ENCODE data around the gene CCDC93. TPM values are rescaled to one million over a fixed set of nuclear protein-coding genes. Genes with fewer than 3 reads are reported as not detected.
A peak's percentile ranks its signal among the peaks of the same experiment; 100 is the strongest.
"Not testable (repeated sequence)": the region's sequence is repeated elsewhere in the genome, so short reads cannot be mapped to it uniquely, and the experiment has no call there.

CCDC93 gene
- total and polyA plus RNA-seq, 4 donors, result 36.7 to 64.8 (median 51.7) TPM

GRCh38 chr2:117936871-117937428, 76.9 kb downstream of the CCDC93 start:
- Histone ChIP-seq H3K27ac (ENCODE audit: low read depth, low read length) (no peak overlapping the region), H3K27me3 (ENCODE audit: control insufficient read depth, insufficient read depth, low read length) (no peaks in the 10 kb centered on the region), H3K36me3 (ENCODE audit: control insufficient read depth, insufficient read depth, low read length) (peaks cover 23% of the 10 kb centered on the region), H3K4me3 (ENCODE audit: low read depth, low read length) (no peak overlapping the region), H3K9me3 (ENCODE audit: control insufficient read depth, insufficient read depth, low read length) (no peaks in the 10 kb centered on the region), H3K4me1 (ENCODE audit: control insufficient read depth, insufficient read depth, low read length) (peaks cover 3% of the 10 kb centered on the region)
- 50% methylated on average over 2 of the region's 5 CpGs for WGBS (ENCODE audit: insufficient coverage)
- DNase-seq (ENCODE audit: low read depth in 4 of 6, low spot score in 6 of 6), result peak in 1 of 6 donors; percentile 67

- no CpG with 5 or more reads among the region's 1 CpG for WGBS (ENCODE audit: insufficient coverage)
- no peak for DNase-seq (ENCODE audit: low read depth in 4 of 6, low spot score in 6 of 6)
- Histone ChIP-seq H3K4me3 (ENCODE audit: low read depth, low read length) (no peak overlapping the region), H3K27ac (ENCODE audit: low read depth, low read length) (no peak overlapping the region), H3K9me3 (ENCODE audit: control insufficient read depth, insufficient read depth, low read length) (no peaks in the 10 kb centered on the region), H3K4me1 (ENCODE audit: control insufficient read depth, insufficient read depth, low read length) (peaks cover 3% of the 10 kb centered on the region), H3K36me3 (ENCODE audit: control insufficient read depth, insufficient read depth, low read length) (peaks cover 21% of the 10 kb centered on the region), H3K27me3 (ENCODE audit: control insufficient read depth, insufficient read depth, low read length) (no peaks in the 10 kb centered on the region)
Observed at GRCh38 chr2:117935954-117936353, 77.9 kb downstream of the CCDC93 start.

- WGBS (ENCODE audit: insufficient coverage), result 46% methylated on average over 4 of the region's 5 CpGs
- Histone ChIP-seq H3K36me3 (ENCODE audit: control insufficient read depth, insufficient read depth, low read length) (peaks cover 20% of the 10 kb centered on the region), H3K9me3 (ENCODE audit: control insufficient read depth, insufficient read depth, low read length) (no peaks in the 10 kb centered on the region), H3K27me3 (ENCODE audit: control insufficient read depth, insufficient read depth, low read length) (no peaks in the 10 kb centered on the region), H3K4me1 (ENCODE audit: control insufficient read depth, insufficient read depth, low read length) (peaks cover 3% of the 10 kb centered on the region), H3K27ac (ENCODE audit: low read depth, low read length) (no peak overlapping the region), H3K4me3 (ENCODE audit: low read depth, low read length) (no peak overlapping the region)
- peak in 1 of 6 donors; percentile 13 for DNase-seq (ENCODE audit: low read depth in 4 of 6, low spot score in 6 of 6)
Observed at GRCh38 chr2:117935456-117935855, 78.4 kb downstream of the CCDC93 start.

GRCh38 chr2:117933884-117934354, 80.0 kb downstream of the CCDC93 start:
- Histone ChIP-seq H3K36me3 (ENCODE audit: control insufficient read depth, insufficient read depth, low read length) (peaks cover 25% of the 10 kb centered on the region), H3K4me1 (ENCODE audit: control insufficient read depth, insufficient read depth, low read length) (peaks cover 3% of the 10 kb centered on the region)
- 63% methylated on average over 1 of the region's 5 CpGs for WGBS (ENCODE audit: insufficient coverage)

GRCh38 chr2:117931978-117932377, 81.9 kb downstream of the CCDC93 start:
- 99% methylated on average over 7 of the region's 7 CpGs for WGBS (ENCODE audit: insufficient coverage)
- peaks cover 24% of the 10 kb centered on the region for H3K36me3 ChIP-seq (ENCODE audit: control insufficient read depth, insufficient read depth, low read length)

More at GRCh38 chr2:117933884-117934354, 80.0 kb downstream of the CCDC93 start:
- DNase-seq (ENCODE audit: low read depth in 4 of 6, low spot score in 6 of 6), result no peak
- Histone ChIP-seq H3K4me3 (ENCODE audit: low read depth, low read length) (no peak overlapping the region), H3K27me3 (ENCODE audit: control insufficient read depth, insufficient read depth, low read length) (no peaks in the 10 kb centered on the region), H3K9me3 (ENCODE audit: control insufficient read depth, insufficient read depth, low read length) (no peaks in the 10 kb centered on the region), H3K27ac (ENCODE audit: low read depth, low read length) (no peak overlapping the region)

GRCh38 chr2:117931266-117931665, 82.6 kb downstream of the CCDC93 start:
- no peaks in the 10 kb centered on the region for H3K4me1 ChIP-seq (ENCODE audit: control insufficient read depth, insufficient read depth, low read length)
- H3K9me3 ChIP-seq (ENCODE audit: control insufficient read depth, insufficient read depth, low read length), result no peaks in the 10 kb centered on the region
- H3K27me3 ChIP-seq (ENCODE audit: control insufficient read depth, insufficient read depth, low read length), result no peaks in the 10 kb centered on the region
- WGBS (ENCODE audit: insufficient coverage), result 100% methylated on average over 2 of the region's 4 CpGs
- H3K36me3 ChIP-seq (ENCODE audit: control insufficient read depth, insufficient read depth, low read length), result peaks cover 24% of the 10 kb centered on the region
- no peak overlapping the region for H3K4me3 ChIP-seq (ENCODE audit: low read depth, low read length)
- no peak overlapping the region for H3K27ac ChIP-seq (ENCODE audit: low read depth, low read length)
- no peak for DNase-seq (ENCODE audit: low read depth in 4 of 6, low spot score in 6 of 6)

More at GRCh38 chr2:117931978-117932377, 81.9 kb downstream of the CCDC93 start:
- H3K27me3 ChIP-seq (ENCODE audit: control insufficient read depth, insufficient read depth, low read length), result no peaks in the 10 kb centered on the region
- H3K4me1 ChIP-seq (ENCODE audit: control insufficient read depth, insufficient read depth, low read length), result peaks cover under 1% of the 10 kb centered on the region
- no peaks in the 10 kb centered on the region for H3K9me3 ChIP-seq (ENCODE audit: control insufficient read depth, insufficient read depth, low read length)
- no peak overlapping the region for H3K4me3 ChIP-seq (ENCODE audit: low read depth, low read length)
- no peak for DNase-seq (ENCODE audit: low read depth in 4 of 6, low spot score in 6 of 6)
- H3K27ac ChIP-seq (ENCODE audit: low read depth, low read length), result no peak overlapping the region

- Histone ChIP-seq H3K4me1 (ENCODE audit: control insufficient read depth, insufficient read depth, low read length) (no peaks in the 10 kb centered on the region), H3K27me3 (ENCODE audit: control insufficient read depth, insufficient read depth, low read length) (no peaks in the 10 kb centered on the region), H3K36me3 (ENCODE audit: control insufficient read depth, insufficient read depth, low read length) (peaks cover 24% of the 10 kb centered on the region), H3K9me3 (ENCODE audit: control insufficient read depth, insufficient read depth, low read length) (no peaks in the 10 kb centered on the region), H3K27ac (ENCODE audit: low read depth, low read length) (no peak overlapping the region), H3K4me3 (ENCODE audit: low read depth, low read length) (no peak overlapping the region)
- no peak for DNase-seq (ENCODE audit: low read depth in 4 of 6, low spot score in 6 of 6)
- 100% methylated on average over 2 of the region's 4 CpGs for WGBS (ENCODE audit: insufficient coverage)
Observed at GRCh38 chr2:117930775-117931174, 83.1 kb downstream of the CCDC93 start.

- H3K27me3 ChIP-seq (ENCODE audit: control insufficient read depth, insufficient read depth, low read length); DNase-seq (ENCODE audit: low read depth in 4 of 6, low spot score in 6 of 6); H3K9me3 ChIP-seq (ENCODE audit: control insufficient read depth, insufficient read depth, low read length); H3K27ac ChIP-seq (ENCODE audit: low read depth, low read length); H3K4me3 ChIP-seq (ENCODE audit: low read depth, low read length); H3K4me1 ChIP-seq (ENCODE audit: control insufficient read depth, insufficient read depth, low read length): not testable (repeated sequence)
- peaks cover 28% of the 10 kb centered on the region for H3K36me3 ChIP-seq (ENCODE audit: control insufficient read depth, insufficient read depth, low read length)
- 88% methylated on average over 6 of the region's 9 CpGs for WGBS (ENCODE audit: insufficient coverage)
Observed at GRCh38 chr2:117923471-117923870, 90.4 kb downstream of the CCDC93 start.

GRCh38 chr2:117921520-117921919, 92.3 kb downstream of the CCDC93 start:
- no peak overlapping the region for H3K27ac ChIP-seq (ENCODE audit: low read depth, low read length)
- no peak overlapping the region for H3K4me3 ChIP-seq (ENCODE audit: low read depth, low read length)
- 95% methylated on average over 3 of the region's 3 CpGs for WGBS (ENCODE audit: insufficient coverage)
- no peaks in the 10 kb centered on the region for H3K27me3 ChIP-seq (ENCODE audit: control insufficient read depth, insufficient read depth, low read length)
- H3K36me3 ChIP-seq (ENCODE audit: control insufficient read depth, insufficient read depth, low read length), result peaks cover 40% of the 10 kb centered on the region
- H3K4me1 ChIP-seq (ENCODE audit: control insufficient read depth, insufficient read depth, low read length), result no peaks in the 10 kb centered on the region
- H3K9me3 ChIP-seq (ENCODE audit: control insufficient read depth, insufficient read depth, low read length), result no peaks in the 10 kb centered on the region
- DNase-seq (ENCODE audit: low read depth in 4 of 6, low spot score in 6 of 6), result no peak

- Histone ChIP-seq H3K4me3 (ENCODE audit: low read depth, low read length) (no peak overlapping the region), H3K36me3 (ENCODE audit: control insufficient read depth, insufficient read depth, low read length) (peaks cover 38% of the 10 kb centered on the region), H3K27me3 (ENCODE audit: control insufficient read depth, insufficient read depth, low read length) (no peaks in the 10 kb centered on the region), H3K4me1 (ENCODE audit: control insufficient read depth, insufficient read depth, low read length) (no peaks in the 10 kb centered on the region), H3K9me3 (ENCODE audit: control insufficient read depth, insufficient read depth, low read length) (no peaks in the 10 kb centered on the region), H3K27ac (ENCODE audit: low read depth, low read length) (no peak overlapping the region)
- no peak for DNase-seq (ENCODE audit: low read depth in 4 of 6, low spot score in 6 of 6)
- WGBS (ENCODE audit: insufficient coverage), result 93% methylated on average over 7 of the region's 7 CpGs
Observed at GRCh38 chr2:117918608-117919007, 95.3 kb downstream of the CCDC93 start.
